Endothelial cell (in vitro differentiated cells): ENCODE measurements around the gene LITAFD. TPM values are rescaled to one million over a fixed set of nuclear protein-coding genes. Genes with fewer than 3 reads are reported as not detected.
A peak's percentile ranks its signal among the peaks of the same experiment; 100 is the strongest.
"Not testable (repeated sequence)": the region's sequence is repeated elsewhere in the genome, so short reads cannot be mapped to it uniquely, and the experiment has no call there.

Experiments
- DNase-seq: peaks from one replicate; pipeline ENCODE4 v3.0.0; 2021; ENCODE audit warnings: low spot score
- H3K27ac Mint-ChIP-seq: one replicate; pipeline ENCODE4 v1.8.0; 2021; ENCODE audit warnings: mixed read lengths, inconsistent platforms; ENCODE audit not compliant: unreplicated experiment
- H3K27me3 Mint-ChIP-seq: one replicate; pipeline ENCODE4 v1.8.0; 2021; ENCODE audit warnings: mild to moderate bottlenecking, moderate library complexity, mixed read lengths, inconsistent platforms; ENCODE audit not compliant: unreplicated experiment
- H3K36me3 Mint-ChIP-seq: one replicate; pipeline ENCODE4 v1.8.0; 2021; ENCODE audit warnings: mild to moderate bottlenecking, low read depth, mixed read lengths, inconsistent platforms; ENCODE audit not compliant: unreplicated experiment
- H3K4me1 Mint-ChIP-seq: one replicate; pipeline ENCODE4 v1.8.0; 2021; ENCODE audit warnings: mild to moderate bottlenecking, mixed read lengths, inconsistent platforms; ENCODE audit not compliant: unreplicated experiment
- H3K4me3 Mint-ChIP-seq: one replicate; pipeline ENCODE4 v1.8.0; 2021; ENCODE audit warnings: mild to moderate bottlenecking, mixed read lengths, inconsistent platforms; ENCODE audit not compliant: unreplicated experiment
- H3K9me3 Mint-ChIP-seq: one replicate; pipeline ENCODE4 v1.8.0; 2021; ENCODE audit warnings: mixed read lengths, inconsistent platforms; ENCODE audit not compliant: unreplicated experiment
- total RNA-seq: library from RNA; stranded (reverse); fragmentation: NEBNext Ultra II Directional; extraction: Animal tissue kit (Norgen Biotek cat#: 25700); gene quantifications from one replicate; pipeline ENCODE4 v1.2.1, GENCODE V29; 2021; ENCODE audit not compliant: unreplicated experiment
- TF ChIP-seq, protein P1 (sequence below): fragments of 200-600 bp; sonication (generic); IDR thresholded peaks from one replicate; pipeline ENCODE4 v1.5.0; 2021; ENCODE audit warnings: antibody characterized with exemption; ENCODE audit not compliant: unreplicated experiment

Gene LITAFD
- total RNA-seq, 1 donor from 2014 or later = not detected

DNA sequence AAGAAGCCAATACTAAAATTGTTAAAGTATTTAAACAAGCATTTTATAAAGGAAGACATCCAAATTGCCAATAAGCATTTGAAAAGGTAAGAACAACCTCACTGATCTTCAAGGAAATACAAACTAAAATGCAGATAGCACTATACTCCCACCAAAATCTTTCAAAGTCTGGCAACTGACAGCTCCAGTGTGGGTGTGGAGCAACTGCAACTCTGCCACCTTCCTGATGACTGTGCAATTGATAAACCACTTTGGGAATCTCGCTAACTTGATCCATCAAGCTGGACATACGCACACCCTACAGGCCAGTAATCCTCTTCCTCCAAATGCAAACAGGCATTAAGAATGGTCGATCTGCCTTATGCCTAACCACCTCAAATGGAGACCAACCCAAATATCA is 31.9 kb downstream of the LITAFD start:
- no peak for DNase-seq
- Mint-ChIP-seq H3K4me1 (no peaks in the 10 kb centered on the region), H3K4me3 (no peak overlapping the region), H3K36me3 (peaks cover 55% of the 10 kb centered on the region), H3K27ac (no peak overlapping the region), H3K27me3 (peaks cover 2% of the 10 kb centered on the region), H3K9me3 (no peaks in the 10 kb centered on the region)
- TF ChIP-seq, protein P1, sequence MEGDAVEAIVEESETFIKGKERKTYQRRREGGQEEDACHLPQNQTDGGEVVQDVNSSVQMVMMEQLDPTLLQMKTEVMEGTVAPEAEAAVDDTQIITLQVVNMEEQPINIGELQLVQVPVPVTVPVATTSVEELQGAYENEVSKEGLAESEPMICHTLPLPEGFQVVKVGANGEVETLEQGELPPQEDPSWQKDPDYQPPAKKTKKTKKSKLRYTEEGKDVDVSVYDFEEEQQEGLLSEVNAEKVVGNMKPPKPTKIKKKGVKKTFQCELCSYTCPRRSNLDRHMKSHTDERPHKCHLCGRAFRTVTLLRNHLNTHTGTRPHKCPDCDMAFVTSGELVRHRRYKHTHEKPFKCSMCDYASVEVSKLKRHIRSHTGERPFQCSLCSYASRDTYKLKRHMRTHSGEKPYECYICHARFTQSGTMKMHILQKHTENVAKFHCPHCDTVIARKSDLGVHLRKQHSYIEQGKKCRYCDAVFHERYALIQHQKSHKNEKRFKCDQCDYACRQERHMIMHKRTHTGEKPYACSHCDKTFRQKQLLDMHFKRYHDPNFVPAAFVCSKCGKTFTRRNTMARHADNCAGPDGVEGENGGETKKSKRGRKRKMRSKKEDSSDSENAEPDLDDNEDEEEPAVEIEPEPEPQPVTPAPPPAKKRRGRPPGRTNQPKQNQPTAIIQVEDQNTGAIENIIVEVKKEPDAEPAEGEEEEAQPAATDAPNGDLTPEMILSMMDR = no peak

DNA sequence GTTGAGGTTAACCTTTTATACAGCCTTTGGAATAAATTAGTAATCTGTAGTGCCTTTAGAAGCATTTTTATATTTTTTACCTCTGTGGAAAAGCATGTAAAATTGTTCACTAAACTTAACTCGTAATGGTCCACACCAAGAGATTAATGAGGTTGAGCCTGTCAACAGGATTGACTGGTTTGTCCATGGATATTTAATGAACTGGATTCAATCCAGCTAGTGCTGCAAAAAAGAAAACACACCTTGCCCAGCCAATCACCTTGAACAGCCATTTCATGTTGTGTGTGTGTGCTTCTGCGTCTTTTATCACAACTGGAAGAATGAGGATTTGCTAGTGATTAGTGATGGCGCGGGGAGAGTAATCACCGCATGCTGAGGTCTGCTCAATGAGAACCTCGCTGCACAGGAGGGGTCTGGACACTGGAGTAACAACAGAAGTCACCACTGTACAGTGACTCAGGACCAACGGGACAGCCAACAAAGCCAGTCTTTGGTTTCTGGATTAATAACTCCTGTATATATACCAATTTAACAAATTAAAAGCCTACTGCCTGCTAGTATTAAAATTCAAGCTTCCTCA is 33.7 kb downstream of the LITAFD start:
- no peak for DNase-seq
- Mint-ChIP-seq H3K27me3 (peaks cover 6% of the 10 kb centered on the region), H3K4me1 (no peaks in the 10 kb centered on the region), H3K4me3 (peak overlapping the region; percentile 66), H3K9me3 (no peaks in the 10 kb centered on the region), H3K36me3 (peaks cover 61% of the 10 kb centered on the region), H3K27ac (no peak overlapping the region)
- TF ChIP-seq, protein P1 = no peak

DNA sequence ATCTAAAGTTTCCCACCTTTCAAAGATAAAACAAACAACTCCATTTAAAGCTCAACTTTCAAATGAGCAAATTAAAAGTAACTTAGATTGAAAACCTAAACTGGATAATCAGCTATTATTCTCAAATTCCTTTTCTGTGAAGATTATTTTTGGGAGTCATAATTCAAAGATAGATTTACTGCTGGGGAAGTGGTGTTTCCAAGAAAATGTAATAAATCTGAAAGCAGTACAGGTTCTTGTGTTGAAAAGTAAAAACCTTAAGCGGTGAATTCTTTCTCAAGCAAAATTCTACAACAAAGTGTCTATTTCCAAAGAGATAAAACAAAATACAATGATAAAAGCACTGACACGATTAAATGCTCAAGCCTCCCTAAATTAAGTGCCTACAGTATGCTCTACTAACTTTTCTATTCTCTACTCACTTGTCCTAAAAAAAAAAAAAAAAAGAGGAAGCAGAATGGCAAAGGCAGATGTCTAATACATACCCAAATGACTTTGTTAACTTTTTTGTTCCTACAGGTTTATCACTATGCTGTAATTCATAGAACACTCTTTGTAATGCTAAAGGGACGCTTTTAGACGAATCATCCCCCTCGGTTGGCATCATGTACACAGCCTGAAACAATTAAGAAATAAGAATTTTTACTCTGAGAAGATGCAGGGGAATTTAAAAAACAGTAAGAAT is 34.5 kb downstream of the LITAFD start:
- no peak overlapping the region for H3K27ac Mint-ChIP-seq
- H3K36me3 Mint-ChIP-seq = peaks cover 60% of the 10 kb centered on the region
- no peaks in the 10 kb centered on the region for H3K9me3 Mint-ChIP-seq
- TF ChIP-seq, protein P1 = no peak
- DNase-seq = no peak
- H3K4me1 Mint-ChIP-seq = no peaks in the 10 kb centered on the region
- no peak overlapping the region for H3K4me3 Mint-ChIP-seq
- peaks cover 6% of the 10 kb centered on the region for H3K27me3 Mint-ChIP-seq

DNA sequence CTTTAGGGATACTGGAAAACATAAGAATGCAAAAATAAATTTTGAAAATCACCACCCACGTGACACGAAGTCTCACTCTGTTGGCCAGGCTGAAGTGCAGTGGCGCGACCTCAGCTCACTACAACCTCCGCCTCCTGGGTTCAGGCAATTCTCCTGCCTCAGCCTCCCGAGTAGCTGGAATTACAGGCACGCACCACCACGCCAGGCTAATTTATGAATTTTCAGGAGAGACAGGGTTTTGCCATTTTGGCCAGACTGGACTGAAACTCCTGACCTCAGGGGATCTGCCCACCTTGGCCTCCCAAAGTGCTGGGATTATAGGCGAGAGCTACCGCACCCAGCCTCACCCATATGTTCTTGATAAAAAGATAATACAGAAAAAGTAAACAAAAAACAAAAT is 35.2 kb downstream of the LITAFD start:
- H3K27me3 Mint-ChIP-seq, H3K4me1 Mint-ChIP-seq, H3K4me3 Mint-ChIP-seq, H3K9me3 Mint-ChIP-seq, DNase-seq: not testable (repeated sequence)
- H3K36me3 Mint-ChIP-seq = peaks cover 56% of the 10 kb centered on the region
- peak overlapping the region; percentile 15 for H3K27ac Mint-ChIP-seq

DNA sequence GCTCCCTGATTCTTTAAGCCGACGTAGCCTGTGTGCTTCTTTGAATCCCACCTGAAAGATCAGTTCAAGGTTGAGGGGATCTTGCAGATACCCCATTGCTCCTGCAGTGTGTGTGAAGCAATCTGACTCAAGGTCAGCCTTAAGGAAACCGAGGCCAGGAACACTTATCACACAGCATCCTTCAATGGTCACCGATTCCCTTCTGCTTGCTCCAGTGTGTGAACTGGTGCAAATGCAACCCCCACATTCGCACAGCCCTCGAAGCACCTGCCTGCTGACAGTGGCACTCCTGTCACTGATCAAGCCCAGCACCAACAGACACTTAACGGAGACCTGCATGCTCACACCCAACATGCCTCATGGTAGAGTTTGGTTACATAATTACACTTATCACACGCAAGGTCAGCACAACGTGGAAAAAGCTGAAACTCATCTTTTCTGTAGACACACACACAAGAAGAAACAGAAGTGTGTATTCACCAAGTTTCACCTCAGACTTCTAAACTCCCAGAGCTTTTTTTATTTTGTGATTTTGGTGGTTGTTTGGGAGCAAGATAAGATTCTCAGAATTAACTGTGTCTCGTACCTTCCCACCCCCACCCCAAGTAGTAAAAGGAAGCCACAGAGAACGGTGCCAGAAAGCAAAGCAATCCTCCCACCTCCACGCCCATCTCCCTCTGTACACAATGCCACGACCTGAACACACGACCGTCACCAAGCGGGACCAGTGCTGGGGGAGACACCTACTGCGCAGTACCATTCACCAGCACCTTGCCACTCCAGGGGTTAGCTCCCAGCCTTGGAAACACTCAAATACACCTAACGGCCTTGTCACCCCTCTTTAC is 37.2 kb downstream of the LITAFD start:
- no peaks in the 10 kb centered on the region for H3K9me3 Mint-ChIP-seq
- H3K4me3 Mint-ChIP-seq = no peak overlapping the region
- peaks cover 46% of the 10 kb centered on the region for H3K36me3 Mint-ChIP-seq
- no peak overlapping the region for H3K27ac Mint-ChIP-seq
- TF ChIP-seq, protein P1 = no peak
- DNase-seq = no peak
- no peaks in the 10 kb centered on the region for H3K4me1 Mint-ChIP-seq
- peaks cover 6% of the 10 kb centered on the region for H3K27me3 Mint-ChIP-seq
